AG04449 (cell line): ENCODE measurements around the gene SAMD5.

ENCODE experiments used
- CTCF ChIA-PET: fragments of 350-600 bp; formaldehyde crosslinking; extraction: SDS; loops from one replicate; lab custom pipeline; 2021; ENCODE audit warnings: antibody characterized with exemption; lab: Yijun Ruan, JAX
- POLR2A ChIA-PET: fragments of 400-600, 350-600 bp; formaldehyde crosslinking; extraction: SDS; loops from one replicate; lab custom pipeline; 2020; ENCODE audit warnings: antibody characterized with exemption, inconsistent platforms; lab: Yijun Ruan, JAX
- DNase-seq: peaks from one replicate; pipeline ENCODE4 v3.0.0-alpha.2; 2010; ENCODE audit warnings: low read depth, low spot score
- H3K4me3 ChIP-seq: 2 replicates; pipeline ENCODE4 v1.5.1; 2011; ENCODE audit warnings: low read depth, mild to moderate bottlenecking, control low read depth, low read length
- TF ChIP-seq, protein P1 (sequence below): IDR thresholded peaks from one replicate; pipeline ENCODE4 v1.5.1; 2011; ENCODE audit warnings: mild to moderate bottlenecking, moderate library complexity, low read length, control low read depth, inconsistent platforms; ENCODE audit not compliant: insufficient read depth; ENCODE audit errors: missing control alignments

SAMD5 gene

DNA sequence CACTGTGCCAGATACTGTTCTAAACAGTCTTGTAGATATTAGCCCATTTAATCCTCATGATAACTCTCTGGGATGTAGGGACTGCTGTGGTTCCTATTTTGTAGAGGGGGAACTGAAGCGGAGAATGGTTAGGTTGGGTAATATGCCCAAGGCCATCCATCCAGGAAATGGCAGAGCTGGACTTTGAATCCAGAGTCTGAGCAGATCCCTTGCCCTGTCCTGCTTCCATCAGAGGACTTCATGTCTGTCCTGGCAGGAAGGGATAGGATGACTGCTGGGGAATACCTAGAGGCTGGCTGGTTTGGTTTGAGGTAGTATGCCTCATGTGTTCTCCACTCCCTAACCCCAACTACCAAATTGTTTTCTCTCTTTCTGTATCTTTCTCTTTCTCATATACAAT is 44.6 kb downstream of the SAMD5 start:
- POLR2A ChIA-PET = no interaction called here
- TF ChIP-seq, protein P1, sequence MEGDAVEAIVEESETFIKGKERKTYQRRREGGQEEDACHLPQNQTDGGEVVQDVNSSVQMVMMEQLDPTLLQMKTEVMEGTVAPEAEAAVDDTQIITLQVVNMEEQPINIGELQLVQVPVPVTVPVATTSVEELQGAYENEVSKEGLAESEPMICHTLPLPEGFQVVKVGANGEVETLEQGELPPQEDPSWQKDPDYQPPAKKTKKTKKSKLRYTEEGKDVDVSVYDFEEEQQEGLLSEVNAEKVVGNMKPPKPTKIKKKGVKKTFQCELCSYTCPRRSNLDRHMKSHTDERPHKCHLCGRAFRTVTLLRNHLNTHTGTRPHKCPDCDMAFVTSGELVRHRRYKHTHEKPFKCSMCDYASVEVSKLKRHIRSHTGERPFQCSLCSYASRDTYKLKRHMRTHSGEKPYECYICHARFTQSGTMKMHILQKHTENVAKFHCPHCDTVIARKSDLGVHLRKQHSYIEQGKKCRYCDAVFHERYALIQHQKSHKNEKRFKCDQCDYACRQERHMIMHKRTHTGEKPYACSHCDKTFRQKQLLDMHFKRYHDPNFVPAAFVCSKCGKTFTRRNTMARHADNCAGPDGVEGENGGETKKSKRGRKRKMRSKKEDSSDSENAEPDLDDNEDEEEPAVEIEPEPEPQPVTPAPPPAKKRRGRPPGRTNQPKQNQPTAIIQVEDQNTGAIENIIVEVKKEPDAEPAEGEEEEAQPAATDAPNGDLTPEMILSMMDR = no peak
- no peak for DNase-seq
- H3K4me3 ChIP-seq = no peak overlapping the region
- CTCF ChIA-PET = no interaction called here

DNA sequence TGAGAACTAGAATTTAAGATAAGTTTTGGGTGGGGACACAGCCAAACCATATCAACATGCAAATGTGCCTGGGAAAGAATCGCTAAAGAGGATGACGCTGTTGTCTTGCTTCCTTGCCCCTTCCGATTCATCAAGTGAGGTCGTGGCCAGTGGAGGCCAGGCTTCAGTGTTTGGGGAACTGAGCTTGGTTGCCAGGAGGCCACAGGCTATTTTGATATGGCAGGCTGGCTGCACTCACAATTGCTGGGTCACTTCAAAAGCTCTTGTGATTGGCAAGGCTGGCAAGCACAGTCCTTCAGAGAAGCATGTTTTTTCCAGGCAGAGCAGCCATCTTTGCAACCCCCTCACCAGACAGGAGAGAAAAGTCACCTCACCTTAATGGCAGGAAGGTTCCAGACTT is 45.8 kb downstream of the SAMD5 start:
- TF ChIP-seq, protein P1 = no peak

DNA sequence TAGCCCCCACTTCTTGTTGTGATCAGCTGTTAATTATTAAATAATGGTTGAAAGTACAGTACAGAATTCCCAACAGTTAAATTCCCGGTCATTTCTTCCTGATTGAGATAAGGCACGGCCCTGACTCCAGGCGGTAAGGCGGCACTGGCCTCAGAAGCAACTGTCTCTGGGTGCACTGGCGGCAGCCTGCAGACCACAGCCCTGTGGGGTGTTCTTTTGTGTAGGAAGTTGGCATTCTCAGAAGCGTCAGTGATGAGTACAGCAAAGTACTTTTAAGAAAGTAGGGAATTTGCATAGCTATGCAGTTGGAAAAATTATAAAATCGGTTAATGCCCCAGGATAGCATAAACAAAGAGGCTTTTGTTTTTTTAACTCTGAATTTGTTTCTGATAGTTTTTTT is 50.5 kb downstream of the SAMD5 start:
- H3K4me3 ChIP-seq = no peak overlapping the region
- DNase-seq = no peak
- TF ChIP-seq, protein P1 = no peak
- ChIA-PET POLR2A (no interaction called here), CTCF (no interaction called here)

More for the DNA sequence above, 45.8 kb downstream of the SAMD5 start:
- ChIA-PET CTCF (no interaction called here), POLR2A (no interaction called here)
- no peak overlapping the region for H3K4me3 ChIP-seq
- DNase-seq = no peak

DNA sequence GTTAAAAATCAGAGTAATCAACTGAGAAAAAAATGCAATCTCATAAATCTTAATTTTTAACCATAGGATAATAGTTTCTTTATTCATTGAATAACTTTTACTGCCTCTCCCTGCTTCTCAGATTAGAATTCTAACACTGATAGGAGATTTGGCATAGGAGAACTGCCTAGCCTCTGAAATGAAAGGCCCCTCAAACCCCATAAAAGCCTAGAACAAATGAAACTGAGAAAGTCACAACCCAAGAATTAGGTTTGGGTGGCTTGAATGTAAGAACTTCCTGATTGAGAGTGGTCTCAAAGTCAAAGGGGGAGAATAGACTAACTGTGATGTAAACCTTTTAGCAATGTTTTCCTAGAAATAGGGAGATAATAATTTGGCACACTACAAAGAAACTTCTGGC is 52.2 kb downstream of the SAMD5 start:
- CTCF ChIA-PET = no interaction called here
- no peak overlapping the region for H3K4me3 ChIP-seq
- no peak for DNase-seq
- TF ChIP-seq, protein P1 = no peak
- POLR2A ChIA-PET = no interaction called here

DNA sequence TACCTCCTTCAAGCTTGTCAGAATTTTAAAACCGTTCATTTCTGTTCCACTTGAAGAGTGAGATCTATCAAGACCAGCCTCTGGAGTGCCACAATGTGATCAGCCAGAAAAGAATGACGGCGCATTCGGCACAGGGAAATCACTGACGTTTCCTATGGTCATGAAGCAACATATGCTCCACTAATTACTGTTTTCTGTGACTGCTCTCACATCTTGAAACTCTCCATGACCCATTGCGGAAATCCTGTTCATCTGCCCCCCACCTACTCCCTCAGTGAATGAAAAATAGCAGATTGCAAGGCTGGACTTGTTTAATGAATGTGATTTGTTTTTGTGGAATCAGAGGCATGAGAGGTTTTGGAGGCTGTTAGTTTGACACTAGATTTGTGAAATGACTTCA is 53.2 kb downstream of the SAMD5 start:
- TF ChIP-seq, protein P1 = no peak
- ChIA-PET CTCF (no interaction called here), POLR2A (no interaction called here)
- DNase-seq = peak; percentile 19
- H3K4me3 ChIP-seq = no peak overlapping the region

DNA sequence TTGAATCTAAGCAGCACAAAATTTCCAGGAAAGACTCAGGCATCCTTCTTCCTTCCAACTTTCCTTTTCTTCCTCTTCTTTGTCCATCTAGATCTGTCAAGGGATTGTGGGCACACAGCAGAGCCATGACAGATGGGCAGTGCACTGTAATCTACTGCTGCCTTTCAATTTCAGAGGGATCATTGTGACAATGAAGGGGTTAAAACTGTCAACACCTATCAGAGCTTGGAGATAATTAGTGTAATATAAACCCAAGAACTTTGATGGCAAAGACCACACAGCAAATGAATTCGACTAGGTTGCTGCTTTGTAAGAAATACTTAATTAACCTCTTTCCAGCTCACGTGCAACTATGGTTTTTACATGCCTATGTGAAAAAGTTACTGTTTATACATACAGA is 55.0 kb downstream of the SAMD5 start:
- CTCF ChIA-PET = interaction anchor here (1.1 kb wide), 1 partner anchor 30 kb away, joined by 3 read pairs; no protein-coding TSS in a partner anchor
- TF ChIP-seq, protein P1 = no peak
- POLR2A ChIA-PET = interaction anchor here (0.5 kb wide), 1 partner anchor 227 kb away, joined by 5 read pairs; no protein-coding TSS in a partner anchor

More for the DNA sequence above, 55.0 kb downstream of the SAMD5 start:
- no peak overlapping the region for H3K4me3 ChIP-seq
- no peak for DNase-seq
